ENCODE measurements around the gene CRABP1. TPM values are rescaled to one million over a fixed set of nuclear protein-coding genes. Genes with fewer than 3 reads are reported as not detected.

The CRABP1 gene
- total and polyA plus RNA-seq, 7 experiments from 2014 or later = not detected

DNA sequence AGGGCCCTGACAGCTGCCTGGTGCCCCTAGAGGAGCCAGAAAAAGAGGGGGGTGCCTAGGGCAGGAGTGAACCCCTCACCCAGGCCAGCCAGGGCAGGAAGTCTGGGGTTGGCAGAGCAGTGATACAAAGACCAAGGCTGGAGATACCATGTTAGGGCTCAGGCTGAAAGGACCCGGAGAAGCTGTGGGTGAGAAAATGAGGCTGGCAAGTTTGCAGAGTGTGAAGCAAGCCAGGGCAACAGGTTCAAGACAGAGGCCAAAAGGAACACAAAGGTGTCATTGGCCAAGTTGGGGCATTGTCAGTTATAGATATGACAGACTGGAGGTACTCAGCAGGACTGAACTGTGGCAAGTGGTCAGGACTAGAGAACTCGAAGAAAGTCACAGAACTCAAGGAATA lies 57.2 kb downstream of the CRABP1 start:
- Histone ChIP-seq H3K27me3 (ENCODE audit: control insufficient read depth in 2 of 2, insufficient read depth in 2 of 2, low read length in 2 of 2) (no peaks in the 10 kb centered on the region), H3K4me3 (ENCODE audit: low read length) (no peak overlapping the region), H3K9me3 (ENCODE audit: control insufficient read depth in 2 of 3, low read length in 3 of 3) (no peaks in the 10 kb centered on the region), H3K4me1 (ENCODE audit: control insufficient read depth in 2 of 2, insufficient read depth in 2 of 2, low read length in 2 of 2) (no peaks in the 10 kb centered on the region), H3K36me3 (ENCODE audit: control insufficient read depth in 2 of 3, insufficient read depth in 3 of 3, low read length in 3 of 3) (no peaks in the 10 kb centered on the region), H3K27ac (ENCODE audit: low read depth, low read length) (no peak overlapping the region)
- CTCF ChIA-PET = interaction anchor here (0.6 kb wide), 1 partner anchor 85 kb away, joined by 4 read pairs; no protein-coding TSS in a partner anchor
- POLR2A ChIA-PET = interaction anchor here (0.6 kb wide), 1 partner anchor 40 kb away, joined by 3 read pairs; no protein-coding TSS in a partner anchor
- H3K4me1 Mint-ChIP-seq = no peaks in the 10 kb centered on the region
- H3K4me3 Mint-ChIP-seq = no peak overlapping the region
- intact Hi-C loops (cut with micrococcal nuclease) = no loop called here
- ATAC-seq = peak; percentile 24
- peak overlapping the region in 1 of 9 donors; percentile 13 for H3K27ac Mint-ChIP-seq
- DNase-seq = no peak
- H3K9me3 Mint-ChIP-seq = no peaks in the 10 kb centered on the region
- no peaks in the 10 kb centered on the region for H3K36me3 Mint-ChIP-seq
- H3K27me3 Mint-ChIP-seq = peaks cover 0 to 4% (median 0%) of the 10 kb centered on the region in 5 donors

Other genes with a start within 250 kb of the CRABP1 start
- gene SH2D7, start 247.8 kb upstream of the CRABP1 start, total RNA-seq = not detected
- not detected for gene SH2D7, start 247.8 kb upstream of the CRABP1 start, polyA plus RNA-seq
- 1 to 10 TPM; 1.0 to 2.0 (median 1.7) TPM for gene CIB2, start 208.9 kb upstream of the CRABP1 start, total RNA-seq
- gene CIB2, start 208.9 kb upstream of the CRABP1 start, polyA plus RNA-seq = 1 to 10 TPM; 1.8 to 2.1 TPM
- 100 to 1,000 TPM in 1 of 5 experiments, 10 to 100 TPM in 4; 44.4 to 105 (median 61.1) TPM for gene IDH3A, start 191.0 kb upstream of the CRABP1 start, total RNA-seq
- gene IDH3A, start 191.0 kb upstream of the CRABP1 start, polyA plus RNA-seq = 10 to 100 TPM; 40.5 to 46.7 TPM
- gene ACSBG1, start 105.8 kb upstream of the CRABP1 start, total RNA-seq = under 1 TPM in 1 of 5 experiments, not detected in 4; 0.39 TPM
- under 1 TPM in 1 of 2 donors, not detected in 1; 0.06 TPM for gene ACSBG1, start 105.8 kb upstream of the CRABP1 start, polyA plus RNA-seq
- gene DNAJA4, start 75.8 kb upstream of the CRABP1 start, total RNA-seq = 10 to 100 TPM; 28.3 to 44.7 (median 38.1) TPM
- gene DNAJA4, start 75.8 kb upstream of the CRABP1 start, polyA plus RNA-seq = 10 to 100 TPM in 1 of 2 donors, 1 to 10 TPM in 1; 9.9 to 18.1 TPM
- gene SKIC8, start 40.7 kb upstream of the CRABP1 start, total RNA-seq = 10 to 100 TPM; 26.7 to 48.7 (median 43.6) TPM
- 10 to 100 TPM; 95.1 to 95.8 TPM for gene SKIC8, start 40.7 kb upstream of the CRABP1 start, polyA plus RNA-seq
- gene IREB2, start 97.9 kb downstream of the CRABP1 start, total RNA-seq = 10 to 100 TPM; 64.1 to 79.8 (median 69.5) TPM
- 10 to 100 TPM; 17.6 to 18.0 TPM for gene IREB2, start 97.9 kb downstream of the CRABP1 start, polyA plus RNA-seq
- gene HYKK, start 167.2 kb downstream of the CRABP1 start, total RNA-seq = 1 to 10 TPM; 1.4 to 7.3 (median 3.1) TPM
- 10 to 100 TPM in 1 of 2 donors, 1 to 10 TPM in 1; 6.2 to 10.1 TPM for gene HYKK, start 167.2 kb downstream of the CRABP1 start, polyA plus RNA-seq
- gene PSMA4, start 200.1 kb downstream of the CRABP1 start, total RNA-seq = 100 to 1,000 TPM in 1 of 5 experiments, 10 to 100 TPM in 4; 69.6 to 284 (median 79.9) TPM
- 100 to 1,000 TPM; 197 to 219 TPM for gene PSMA4, start 200.1 kb downstream of the CRABP1 start, polyA plus RNA-seq
- 1 to 10 TPM in 1 of 5 experiments, under 1 TPM in 3, not detected in 1; 0.10 to 3.4 (median 0.76) TPM for gene CHRNA5, start 225.2 kb downstream of the CRABP1 start, total RNA-seq
- under 1 TPM in 1 of 2 donors, not detected in 1; 0.12 TPM for gene CHRNA5, start 225.2 kb downstream of the CRABP1 start, polyA plus RNA-seq